ENCODE measurements around the gene BMP7.
A peak's percentile ranks its signal among the peaks of the same experiment; 100 is the strongest.

DNA sequence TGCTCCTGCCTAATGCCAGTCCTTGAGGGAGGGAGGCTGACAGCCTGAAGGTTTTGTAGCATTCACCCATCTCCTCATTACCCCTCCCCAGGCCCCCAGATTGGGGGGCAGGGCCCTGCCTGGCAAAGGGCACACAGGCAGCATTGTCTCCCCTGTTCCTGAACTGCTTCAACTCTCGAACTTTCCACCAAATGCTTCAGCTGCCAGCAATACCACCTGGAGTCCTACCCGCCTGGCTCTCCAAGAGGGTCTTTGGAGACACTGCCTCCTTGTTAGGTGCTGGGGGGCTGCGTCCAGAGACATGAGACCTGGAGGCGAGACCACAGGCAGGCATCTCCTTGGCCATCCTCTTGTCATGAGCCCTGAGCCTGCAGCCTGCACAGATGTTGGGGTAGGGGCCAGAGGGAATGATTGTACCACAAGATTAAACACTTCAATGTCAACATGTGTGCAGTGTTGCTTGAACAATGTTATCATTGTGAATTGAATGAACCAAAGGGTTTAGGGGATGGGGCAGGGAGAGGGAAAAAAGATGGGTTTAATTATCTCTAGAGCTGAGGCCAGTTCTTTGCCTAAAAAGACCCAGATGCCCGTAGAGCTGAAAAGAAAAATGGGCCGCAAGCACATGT lies 25.0 kb downstream of the BMP7 start:
- TF ChIP-seq MYC (IDR thresholded peaks at IDR 0.05; ENCODE audit: low read depth, low read length), result no peak
- no peak for TF ChIP-seq MYC (CRISPR knock-in tag; IDR thresholded peaks at IDR 0.05; ENCODE audit: borderline replicate concordance, low read depth)
- TF ChIP-seq CREBBP (IDR thresholded peaks at IDR 0.05; ENCODE audit: low read depth, low read length), result no peak
- TF ChIP-seq, protein P1, sequence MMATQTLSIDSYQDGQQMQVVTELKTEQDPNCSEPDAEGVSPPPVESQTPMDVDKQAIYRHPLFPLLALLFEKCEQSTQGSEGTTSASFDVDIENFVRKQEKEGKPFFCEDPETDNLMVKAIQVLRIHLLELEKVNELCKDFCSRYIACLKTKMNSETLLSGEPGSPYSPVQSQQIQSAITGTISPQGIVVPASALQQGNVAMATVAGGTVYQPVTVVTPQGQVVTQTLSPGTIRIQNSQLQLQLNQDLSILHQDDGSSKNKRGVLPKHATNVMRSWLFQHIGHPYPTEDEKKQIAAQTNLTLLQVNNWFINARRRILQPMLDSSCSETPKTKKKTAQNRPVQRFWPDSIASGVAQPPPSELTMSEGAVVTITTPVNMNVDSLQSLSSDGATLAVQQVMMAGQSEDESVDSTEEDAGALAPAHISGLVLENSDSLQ (IDR thresholded peaks at IDR 0.05), result no peak
- TF ChIP-seq, protein P2, sequence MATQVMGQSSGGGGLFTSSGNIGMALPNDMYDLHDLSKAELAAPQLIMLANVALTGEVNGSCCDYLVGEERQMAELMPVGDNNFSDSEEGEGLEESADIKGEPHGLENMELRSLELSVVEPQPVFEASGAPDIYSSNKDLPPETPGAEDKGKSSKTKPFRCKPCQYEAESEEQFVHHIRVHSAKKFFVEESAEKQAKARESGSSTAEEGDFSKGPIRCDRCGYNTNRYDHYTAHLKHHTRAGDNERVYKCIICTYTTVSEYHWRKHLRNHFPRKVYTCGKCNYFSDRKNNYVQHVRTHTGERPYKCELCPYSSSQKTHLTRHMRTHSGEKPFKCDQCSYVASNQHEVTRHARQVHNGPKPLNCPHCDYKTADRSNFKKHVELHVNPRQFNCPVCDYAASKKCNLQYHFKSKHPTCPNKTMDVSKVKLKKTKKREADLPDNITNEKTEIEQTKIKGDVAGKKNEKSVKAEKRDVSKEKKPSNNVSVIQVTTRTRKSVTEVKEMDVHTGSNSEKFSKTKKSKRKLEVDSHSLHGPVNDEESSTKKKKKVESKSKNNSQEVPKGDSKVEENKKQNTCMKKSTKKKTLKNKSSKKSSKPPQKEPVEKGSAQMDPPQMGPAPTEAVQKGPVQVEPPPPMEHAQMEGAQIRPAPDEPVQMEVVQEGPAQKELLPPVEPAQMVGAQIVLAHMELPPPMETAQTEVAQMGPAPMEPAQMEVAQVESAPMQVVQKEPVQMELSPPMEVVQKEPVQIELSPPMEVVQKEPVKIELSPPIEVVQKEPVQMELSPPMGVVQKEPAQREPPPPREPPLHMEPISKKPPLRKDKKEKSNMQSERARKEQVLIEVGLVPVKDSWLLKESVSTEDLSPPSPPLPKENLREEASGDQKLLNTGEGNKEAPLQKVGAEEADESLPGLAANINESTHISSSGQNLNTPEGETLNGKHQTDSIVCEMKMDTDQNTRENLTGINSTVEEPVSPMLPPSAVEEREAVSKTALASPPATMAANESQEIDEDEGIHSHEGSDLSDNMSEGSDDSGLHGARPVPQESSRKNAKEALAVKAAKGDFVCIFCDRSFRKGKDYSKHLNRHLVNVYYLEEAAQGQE (IDR thresholded peaks at IDR 0.05; ENCODE audit: borderline replicate concordance), result no peak
- TF ChIP-seq, protein P2 (CRISPR knock-in tag; IDR thresholded peaks at IDR 0.05; ENCODE audit: low read depth), result no peak
- TF ChIP-seq MTA1 (IDR thresholded peaks at IDR 0.05; ENCODE audit: borderline replicate concordance), result no peak
- no peak for TF ChIP-seq BMI1 (IDR thresholded peaks at IDR 0.05; ENCODE audit: low read length)
- TF ChIP-seq CBX8 (IDR thresholded peaks at IDR 0.05; ENCODE audit: borderline replicate concordance, extremely low read depth, low read depth, low read length, poor library complexity, severe bottlenecking), result no peak
- TF ChIP-seq MTA3 (IDR thresholded peaks at IDR 0.05; ENCODE audit: borderline replicate concordance), result no peak
- TF ChIP-seq, protein P3, sequence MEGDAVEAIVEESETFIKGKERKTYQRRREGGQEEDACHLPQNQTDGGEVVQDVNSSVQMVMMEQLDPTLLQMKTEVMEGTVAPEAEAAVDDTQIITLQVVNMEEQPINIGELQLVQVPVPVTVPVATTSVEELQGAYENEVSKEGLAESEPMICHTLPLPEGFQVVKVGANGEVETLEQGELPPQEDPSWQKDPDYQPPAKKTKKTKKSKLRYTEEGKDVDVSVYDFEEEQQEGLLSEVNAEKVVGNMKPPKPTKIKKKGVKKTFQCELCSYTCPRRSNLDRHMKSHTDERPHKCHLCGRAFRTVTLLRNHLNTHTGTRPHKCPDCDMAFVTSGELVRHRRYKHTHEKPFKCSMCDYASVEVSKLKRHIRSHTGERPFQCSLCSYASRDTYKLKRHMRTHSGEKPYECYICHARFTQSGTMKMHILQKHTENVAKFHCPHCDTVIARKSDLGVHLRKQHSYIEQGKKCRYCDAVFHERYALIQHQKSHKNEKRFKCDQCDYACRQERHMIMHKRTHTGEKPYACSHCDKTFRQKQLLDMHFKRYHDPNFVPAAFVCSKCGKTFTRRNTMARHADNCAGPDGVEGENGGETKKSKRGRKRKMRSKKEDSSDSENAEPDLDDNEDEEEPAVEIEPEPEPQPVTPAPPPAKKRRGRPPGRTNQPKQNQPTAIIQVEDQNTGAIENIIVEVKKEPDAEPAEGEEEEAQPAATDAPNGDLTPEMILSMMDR (IDR thresholded peaks at IDR 0.05 in 2 of 3, conservative IDR thresholded peaks at IDR 0.05 in 1 of 3; ENCODE audit: insufficient read depth in 2 of 3, low read depth in 1 of 3, low read length in 3 of 3), result no peak
- TF ChIP-seq ZBTB7A (IDR thresholded peaks at IDR 0.05; ENCODE audit: borderline replicate concordance, control insufficient read depth, low read depth, low read length), result no peak
- TF ChIP-seq POLR2A (conservative IDR thresholded peaks at IDR 0.05), result no peak
- TF ChIP-seq, protein P4, sequence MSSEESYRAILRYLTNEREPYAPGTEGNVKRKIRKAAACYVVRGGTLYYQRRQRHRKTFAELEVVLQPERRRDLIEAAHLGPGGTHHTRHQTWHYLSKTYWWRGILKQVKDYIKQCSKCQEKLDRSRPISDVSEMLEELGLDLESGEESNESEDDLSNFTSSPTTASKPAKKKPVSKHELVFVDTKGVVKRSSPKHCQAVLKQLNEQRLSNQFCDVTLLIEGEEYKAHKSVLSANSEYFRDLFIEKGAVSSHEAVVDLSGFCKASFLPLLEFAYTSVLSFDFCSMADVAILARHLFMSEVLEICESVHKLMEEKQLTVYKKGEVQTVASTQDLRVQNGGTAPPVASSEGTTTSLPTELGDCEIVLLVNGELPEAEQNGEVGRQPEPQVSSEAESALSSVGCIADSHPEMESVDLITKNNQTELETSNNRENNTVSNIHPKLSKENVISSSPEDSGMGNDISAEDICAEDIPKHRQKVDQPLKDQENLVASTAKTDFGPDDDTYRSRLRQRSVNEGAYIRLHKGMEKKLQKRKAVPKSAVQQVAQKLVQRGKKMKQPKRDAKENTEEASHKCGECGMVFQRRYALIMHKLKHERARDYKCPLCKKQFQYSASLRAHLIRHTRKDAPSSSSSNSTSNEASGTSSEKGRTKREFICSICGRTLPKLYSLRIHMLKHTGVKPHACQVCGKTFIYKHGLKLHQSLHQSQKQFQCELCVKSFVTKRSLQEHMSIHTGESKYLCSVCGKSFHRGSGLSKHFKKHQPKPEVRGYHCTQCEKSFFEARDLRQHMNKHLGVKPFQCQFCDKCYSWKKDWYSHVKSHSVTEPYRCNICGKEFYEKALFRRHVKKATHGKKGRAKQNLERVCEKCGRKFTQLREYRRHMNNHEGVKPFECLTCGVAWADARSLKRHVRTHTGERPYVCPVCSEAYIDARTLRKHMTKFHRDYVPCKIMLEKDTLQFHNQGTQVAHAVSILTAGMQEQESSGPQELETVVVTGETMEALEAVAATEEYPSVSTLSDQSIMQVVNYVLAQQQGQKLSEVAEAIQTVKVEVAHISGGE (CRISPR knock-in tag; IDR thresholded peaks at IDR 0.05), result peak in 1 of 3 experiments; percentile 83; a peak in 2 of 6 replicates
- no peak for TF ChIP-seq NRF1 (conservative IDR thresholded peaks at IDR 0.05 in 1 of 2, IDR thresholded peaks at IDR 0.05 in 1 of 2)
- TF ChIP-seq KDM4B (IDR thresholded peaks at IDR 0.05; ENCODE audit: borderline replicate concordance in 2 of 2, low read depth in 1 of 2), result no peak

Data from K562 (cell line).